Liver (tissue), 9 donors: ENCODE data around the gene ZC3H13. TPM values are rescaled to one million over a fixed set of nuclear protein-coding genes. Genes with fewer than 3 reads are reported as not detected.

Experiments
- DNase-seq: peaks from one replicate; pipeline ENCODE4 v3.0.0-alpha.2; 2017; ENCODE audit warnings: low spot score
- H3K27ac ChIP-seq, 2 donors: one replicate each; pipeline ENCODE4 v1.7.0; 2013; ENCODE audit warnings: inconsistent platforms in 2 of 2, low read length in 2 of 2, control low read depth in 1 of 2, low read depth in 1 of 2, mild to moderate bottlenecking in 1 of 2
- H3K27me3 ChIP-seq, 4 donors: one replicate each; pipeline versions ENCODE4 v1.6.1 to v1.7.0; 2013; ENCODE audit warnings: low read length in 3 of 4, inconsistent platforms in 1 of 4, mild to moderate bottlenecking in 1 of 4, moderate library complexity in 1 of 4; ENCODE audit not compliant: control insufficient read depth in 4 of 4, insufficient read depth in 4 of 4
- H3K36me3 ChIP-seq, 4 donors: one replicate each; pipeline versions ENCODE4 v1.6.1 to v1.7.0; 2013; ENCODE audit warnings: low read length in 3 of 4, mild to moderate bottlenecking in 3 of 4, low read depth in 1 of 4, moderate library complexity in 1 of 4; ENCODE audit not compliant: control insufficient read depth in 4 of 4, insufficient read depth in 3 of 4
- H3K4me1 ChIP-seq, 4 donors: one replicate each; pipeline versions ENCODE4 v1.6.1 to v1.7.0; 2013; ENCODE audit warnings: low read length in 3 of 4, mild to moderate bottlenecking in 3 of 4, moderate library complexity in 1 of 4; ENCODE audit not compliant: control insufficient read depth in 4 of 4, insufficient read depth in 4 of 4
- H3K4me3 ChIP-seq, 3 donors: one replicate each; pipeline versions ENCODE4 v1.6.1 to v1.7.0; 2013; ENCODE audit warnings: low read length in 3 of 3, control low read depth in 1 of 3, low read depth in 1 of 3, mild to moderate bottlenecking in 1 of 3
- H3K9ac ChIP-seq, 2 donors: one replicate each; pipeline ENCODE4 v1.7.0; 2013; ENCODE audit warnings: low read length in 2 of 2, mild to moderate bottlenecking in 2 of 2, moderate library complexity in 2 of 2, control low read depth in 1 of 2, low read depth in 1 of 2
- H3K9me3 ChIP-seq, 4 donors: one replicate each; pipeline versions ENCODE4 v1.6.1 to v1.7.0; 2013; ENCODE audit warnings: low read length in 3 of 4; ENCODE audit not compliant: control insufficient read depth in 4 of 4
- FOXA1 ChIP-seq: IDR thresholded peaks from 2 replicates; pipeline ENCODE4 v1.6.1; 2016; ENCODE audit warnings: antibody characterized with exemption
- FOXA2 ChIP-seq: IDR thresholded peaks from 2 replicates; pipeline ENCODE4 v1.6.1; 2016; ENCODE audit warnings: antibody characterized with exemption
- GABPA ChIP-seq, 2 donors: IDR thresholded peaks in 1 of 2; conservative IDR thresholded peaks in 1 of 2; 2 replicates each; pipeline ENCODE4 v1.6.1; 2016; ENCODE audit warnings: antibody characterized with exemption in 2 of 2, mild to moderate bottlenecking in 1 of 2, moderate library complexity in 1 of 2
- HNF4G ChIP-seq: IDR thresholded peaks from 2 replicates; pipeline ENCODE4 v1.6.1; 2016; ENCODE audit warnings: antibody characterized with exemption
- JUND ChIP-seq, 2 donors: IDR thresholded peaks; 2 replicates each; pipeline ENCODE4 v1.6.1; 2016; ENCODE audit warnings: antibody characterized with exemption in 2 of 2
- NR2F2 ChIP-seq: IDR thresholded peaks from 2 replicates; pipeline ENCODE4 v1.6.1; 2016; ENCODE audit warnings: antibody characterized with exemption
- RAD21 ChIP-seq, 2 donors: IDR thresholded peaks; 2 replicates each; pipeline ENCODE4 v1.6.1; 2016; ENCODE audit warnings: antibody characterized with exemption in 2 of 2, mild to moderate bottlenecking in 2 of 2
- WGBS: extraction: QIAGEN DNeasy Blood & Tissue Kit; methylation state at CpG from one replicate; pipeline ENCODE4 v1.1.7; 2013; 5-methylcytosine and 5-hydroxymethylcytosine counted together
- polyA plus RNA-seq, 2 donors: library from polyadenylated mRNA; stranded (reverse) in 1 of 2; unstranded in 1 of 2; fragments of 200-250 nt in 1 of 2; fragments of >200 nt in 1 of 2; fragmentation: Nextera tagmentation in 1 of 2; extraction: Ambion mirVana in 1 of 2; gene quantifications; one replicate each; pipeline versions ENCODE4 v1.2.1 to v1.2.3, GENCODE V29; 2013 to 2015
- total RNA-seq, 2 donors: library from RNA; depleted of rRNA; stranded (reverse); fragments of >200 nt; gene quantifications; one replicate each; pipeline ENCODE4 v1.2.3, GENCODE V29; 2014
- TF ChIP-seq, protein P1 (sequence below): IDR thresholded peaks from 2 replicates; pipeline ENCODE4 v1.6.1; 2016; ENCODE audit warnings: antibody characterized with exemption
- TF ChIP-seq, protein P2 (sequence below): IDR thresholded peaks from 2 replicates; pipeline ENCODE4 v1.6.1; 2016; ENCODE audit warnings: antibody characterized with exemption, mild to moderate bottlenecking
- TF ChIP-seq, protein P3 (sequence below): fragments of 150-350 bp; IDR thresholded peaks from 2 replicates; pipeline ENCODE4 v1.5.1; 2017; ENCODE audit warnings: improper control_type of control experiment, low read depth, low read length; ENCODE audit not compliant: missing input control
- TF ChIP-seq, protein P4 (sequence below): IDR thresholded peaks from 2 replicates; pipeline ENCODE4 v1.6.1; 2016; ENCODE audit warnings: antibody characterized with exemption
- TF ChIP-seq, protein P5 (sequence below): IDR thresholded peaks from 2 replicates; pipeline ENCODE4 v1.6.1; 2016; ENCODE audit warnings: antibody characterized with exemption
- donor health status: healthy.
- donor health status: healthy.
- donor health status: healthy.
- donor health status: healthy.
- donor health status: healthy.

The ZC3H13 gene
- total and polyA plus RNA-seq, 4 donors = 10.0 to 62.1 (median 28.9) TPM

DNA sequence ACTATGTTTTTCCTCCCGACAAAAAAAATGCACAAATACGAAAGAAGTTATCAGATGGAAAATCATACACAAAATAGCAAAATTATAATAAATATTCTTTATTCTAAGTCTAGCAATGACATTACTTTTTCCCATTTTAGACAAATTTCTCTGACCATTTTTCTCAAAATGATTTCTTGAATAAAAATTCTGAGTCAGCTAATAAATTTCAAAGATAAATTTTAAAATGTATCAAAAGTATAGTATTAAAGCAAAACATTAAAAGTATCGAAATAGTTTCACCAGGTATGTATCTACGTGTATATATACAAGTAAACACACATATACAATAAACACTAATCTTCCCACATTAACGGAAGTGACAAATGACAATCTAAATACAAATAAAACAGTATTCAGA lies 8.9 kb downstream of the ZC3H13 start:
- 97% methylated on average over 5 of the region's 5 CpGs for WGBS

DNA sequence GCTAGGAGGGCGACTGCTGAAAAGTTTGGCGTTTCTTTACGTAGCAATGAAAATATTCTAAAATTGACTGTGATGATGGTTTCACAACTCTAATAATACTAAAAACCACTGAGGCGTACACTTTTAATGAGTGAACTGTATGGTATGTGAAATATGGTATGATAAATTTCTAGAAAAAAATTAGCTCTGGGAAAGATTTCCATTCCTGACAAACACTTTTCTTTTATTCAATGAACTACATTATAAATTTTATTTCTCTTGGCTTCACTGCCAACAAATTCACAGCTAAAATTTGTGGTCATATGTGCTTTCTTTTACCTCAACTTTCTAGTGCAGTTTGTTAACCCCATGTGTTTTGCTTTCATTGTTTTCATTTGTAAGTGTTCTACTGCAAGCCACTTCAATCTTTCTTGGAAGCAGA lies 11.1 kb downstream of the ZC3H13 start:
- Histone ChIP-seq H3K36me3 (peaks cover 4 to 42% (median 41%) of the 10 kb centered on the region in 4 donors), H3K27ac (no peak overlapping the region), H3K9me3 (no peaks in the 10 kb centered on the region), H3K9ac (no peak overlapping the region), H3K4me3 (no peak overlapping the region), H3K27me3 (no peaks in the 10 kb centered on the region), H3K4me1 (no peaks in the 10 kb centered on the region)
- no peak for DNase-seq
- WGBS = 97% methylated on average over 4 of the region's 4 CpGs
- TF ChIP-seq, protein P1, sequence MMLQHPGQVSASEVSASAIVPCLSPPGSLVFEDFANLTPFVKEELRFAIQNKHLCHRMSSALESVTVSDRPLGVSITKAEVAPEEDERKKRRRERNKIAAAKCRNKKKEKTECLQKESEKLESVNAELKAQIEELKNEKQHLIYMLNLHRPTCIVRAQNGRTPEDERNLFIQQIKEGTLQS = no peak
- TF ChIP-seq, protein P2, sequence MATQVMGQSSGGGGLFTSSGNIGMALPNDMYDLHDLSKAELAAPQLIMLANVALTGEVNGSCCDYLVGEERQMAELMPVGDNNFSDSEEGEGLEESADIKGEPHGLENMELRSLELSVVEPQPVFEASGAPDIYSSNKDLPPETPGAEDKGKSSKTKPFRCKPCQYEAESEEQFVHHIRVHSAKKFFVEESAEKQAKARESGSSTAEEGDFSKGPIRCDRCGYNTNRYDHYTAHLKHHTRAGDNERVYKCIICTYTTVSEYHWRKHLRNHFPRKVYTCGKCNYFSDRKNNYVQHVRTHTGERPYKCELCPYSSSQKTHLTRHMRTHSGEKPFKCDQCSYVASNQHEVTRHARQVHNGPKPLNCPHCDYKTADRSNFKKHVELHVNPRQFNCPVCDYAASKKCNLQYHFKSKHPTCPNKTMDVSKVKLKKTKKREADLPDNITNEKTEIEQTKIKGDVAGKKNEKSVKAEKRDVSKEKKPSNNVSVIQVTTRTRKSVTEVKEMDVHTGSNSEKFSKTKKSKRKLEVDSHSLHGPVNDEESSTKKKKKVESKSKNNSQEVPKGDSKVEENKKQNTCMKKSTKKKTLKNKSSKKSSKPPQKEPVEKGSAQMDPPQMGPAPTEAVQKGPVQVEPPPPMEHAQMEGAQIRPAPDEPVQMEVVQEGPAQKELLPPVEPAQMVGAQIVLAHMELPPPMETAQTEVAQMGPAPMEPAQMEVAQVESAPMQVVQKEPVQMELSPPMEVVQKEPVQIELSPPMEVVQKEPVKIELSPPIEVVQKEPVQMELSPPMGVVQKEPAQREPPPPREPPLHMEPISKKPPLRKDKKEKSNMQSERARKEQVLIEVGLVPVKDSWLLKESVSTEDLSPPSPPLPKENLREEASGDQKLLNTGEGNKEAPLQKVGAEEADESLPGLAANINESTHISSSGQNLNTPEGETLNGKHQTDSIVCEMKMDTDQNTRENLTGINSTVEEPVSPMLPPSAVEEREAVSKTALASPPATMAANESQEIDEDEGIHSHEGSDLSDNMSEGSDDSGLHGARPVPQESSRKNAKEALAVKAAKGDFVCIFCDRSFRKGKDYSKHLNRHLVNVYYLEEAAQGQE = no peak
- TF ChIP-seq FOXA1 (no peak), RAD21 (IDR thresholded peaks at IDR 0.05) (no peak), HNF4G (no peak), JUND (IDR thresholded peaks at IDR 0.05) (no peak)
- TF ChIP-seq, protein P3, sequence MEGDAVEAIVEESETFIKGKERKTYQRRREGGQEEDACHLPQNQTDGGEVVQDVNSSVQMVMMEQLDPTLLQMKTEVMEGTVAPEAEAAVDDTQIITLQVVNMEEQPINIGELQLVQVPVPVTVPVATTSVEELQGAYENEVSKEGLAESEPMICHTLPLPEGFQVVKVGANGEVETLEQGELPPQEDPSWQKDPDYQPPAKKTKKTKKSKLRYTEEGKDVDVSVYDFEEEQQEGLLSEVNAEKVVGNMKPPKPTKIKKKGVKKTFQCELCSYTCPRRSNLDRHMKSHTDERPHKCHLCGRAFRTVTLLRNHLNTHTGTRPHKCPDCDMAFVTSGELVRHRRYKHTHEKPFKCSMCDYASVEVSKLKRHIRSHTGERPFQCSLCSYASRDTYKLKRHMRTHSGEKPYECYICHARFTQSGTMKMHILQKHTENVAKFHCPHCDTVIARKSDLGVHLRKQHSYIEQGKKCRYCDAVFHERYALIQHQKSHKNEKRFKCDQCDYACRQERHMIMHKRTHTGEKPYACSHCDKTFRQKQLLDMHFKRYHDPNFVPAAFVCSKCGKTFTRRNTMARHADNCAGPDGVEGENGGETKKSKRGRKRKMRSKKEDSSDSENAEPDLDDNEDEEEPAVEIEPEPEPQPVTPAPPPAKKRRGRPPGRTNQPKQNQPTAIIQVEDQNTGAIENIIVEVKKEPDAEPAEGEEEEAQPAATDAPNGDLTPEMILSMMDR = no peak

More for the DNA sequence above, 8.9 kb downstream of the ZC3H13 start:
- Histone ChIP-seq H3K36me3 (peaks cover 1 to 34% (median 28%) of the 10 kb centered on the region in 4 donors), H3K4me1 (no peaks in the 10 kb centered on the region), H3K9ac (no peak overlapping the region), H3K9me3 (no peaks in the 10 kb centered on the region), H3K27ac (no peak overlapping the region), H3K4me3 (no peak overlapping the region), H3K27me3 (no peaks in the 10 kb centered on the region)
- TF ChIP-seq FOXA2 (no peak), GABPA (IDR thresholded peaks at IDR 0.05 in 1 of 2, conservative IDR thresholded peaks at IDR 0.05 in 1 of 2) (no peak), NR2F2 (no peak), FOXA1 (no peak), HNF4G (no peak)
- TF ChIP-seq, protein P4, sequence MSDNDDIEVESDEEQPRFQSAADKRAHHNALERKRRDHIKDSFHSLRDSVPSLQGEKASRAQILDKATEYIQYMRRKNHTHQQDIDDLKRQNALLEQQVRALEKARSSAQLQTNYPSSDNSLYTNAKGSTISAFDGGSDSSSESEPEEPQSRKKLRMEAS = no peak
- TF ChIP-seq, protein P2 = no peak
- TF ChIP-seq, protein P3 = no peak
- TF ChIP-seq, protein P5, sequence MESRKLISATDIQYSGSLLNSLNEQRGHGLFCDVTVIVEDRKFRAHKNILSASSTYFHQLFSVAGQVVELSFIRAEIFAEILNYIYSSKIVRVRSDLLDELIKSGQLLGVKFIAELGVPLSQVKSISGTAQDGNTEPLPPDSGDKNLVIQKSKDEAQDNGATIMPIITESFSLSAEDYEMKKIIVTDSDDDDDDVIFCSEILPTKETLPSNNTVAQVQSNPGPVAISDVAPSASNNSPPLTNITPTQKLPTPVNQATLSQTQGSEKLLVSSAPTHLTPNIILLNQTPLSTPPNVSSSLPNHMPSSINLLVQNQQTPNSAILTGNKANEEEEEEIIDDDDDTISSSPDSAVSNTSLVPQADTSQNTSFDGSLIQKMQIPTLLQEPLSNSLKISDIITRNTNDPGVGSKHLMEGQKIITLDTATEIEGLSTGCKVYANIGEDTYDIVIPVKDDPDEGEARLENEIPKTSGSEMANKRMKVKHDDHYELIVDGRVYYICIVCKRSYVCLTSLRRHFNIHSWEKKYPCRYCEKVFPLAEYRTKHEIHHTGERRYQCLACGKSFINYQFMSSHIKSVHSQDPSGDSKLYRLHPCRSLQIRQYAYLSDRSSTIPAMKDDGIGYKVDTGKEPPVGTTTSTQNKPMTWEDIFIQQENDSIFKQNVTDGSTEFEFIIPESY = no peak
- TF ChIP-seq, protein P1 = no peak
- no peak for DNase-seq
